ENCODE measurements around the gene GRIN1.

GRIN1 gene

DNA sequence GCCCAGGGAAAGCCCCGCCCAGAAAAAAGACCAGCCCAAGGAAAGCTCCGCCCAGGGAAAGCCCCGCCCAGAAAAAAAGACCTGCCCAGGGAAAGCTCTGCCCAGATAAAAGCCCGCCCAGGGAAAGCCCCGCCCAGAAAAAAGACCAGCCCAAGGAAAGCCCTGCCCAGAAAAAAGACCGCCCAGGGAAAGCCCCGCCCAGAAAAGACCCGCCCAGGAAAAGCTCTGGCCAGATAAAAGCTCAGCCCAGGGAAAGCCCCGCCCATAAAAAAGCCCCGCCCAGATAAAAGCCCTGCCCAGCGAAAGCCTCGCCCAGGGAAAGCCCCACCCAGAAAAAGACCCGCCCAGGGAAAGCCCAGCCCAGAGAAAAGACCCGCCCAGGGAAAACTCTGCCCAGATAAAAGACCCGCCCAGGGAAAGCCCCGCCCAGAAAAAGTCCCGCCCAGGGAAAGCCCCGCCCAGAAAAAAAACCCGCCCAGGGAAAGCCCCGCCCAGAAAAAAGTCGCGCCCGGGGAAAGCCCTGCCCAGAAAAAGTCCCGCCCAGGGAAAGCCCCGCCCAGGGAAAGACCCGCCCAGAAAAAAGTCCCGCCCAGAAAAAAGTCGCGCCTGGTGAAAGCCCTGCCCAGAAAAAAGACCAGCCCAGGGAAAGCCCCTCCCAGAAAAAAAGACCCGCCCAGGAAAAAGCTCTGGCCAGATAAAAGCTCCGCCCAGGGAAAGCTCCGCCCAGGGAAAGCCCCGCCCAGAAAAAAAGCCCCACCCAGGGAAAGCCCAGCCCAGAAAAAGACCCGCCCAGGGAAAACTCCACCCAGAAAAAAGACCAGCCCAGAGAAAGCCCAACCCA is 11.9 kb downstream of the GRIN1 start:
- no peaks in the 10 kb centered on the region for H3K36me3 ChIP-seq (ENCODE audit: insufficient read depth)
- no peak overlapping the region for H2AFZ ChIP-seq (ENCODE audit: low read depth)
- no peak overlapping the region for H3K27ac ChIP-seq
- no peaks in the 10 kb centered on the region for H4K20me1 ChIP-seq (ENCODE audit: insufficient read depth)
- H3K9ac ChIP-seq: no peak overlapping the region
- peaks cover 4% of the 10 kb centered on the region; the same call in 1 of the 2 replicates for H3K27me3 ChIP-seq (ENCODE audit: insufficient read depth, low read depth)
- H3K79me2 ChIP-seq (ENCODE audit: insufficient read depth, low read depth): no peaks in the 10 kb centered on the region
- TF ChIP-seq, protein P1, sequence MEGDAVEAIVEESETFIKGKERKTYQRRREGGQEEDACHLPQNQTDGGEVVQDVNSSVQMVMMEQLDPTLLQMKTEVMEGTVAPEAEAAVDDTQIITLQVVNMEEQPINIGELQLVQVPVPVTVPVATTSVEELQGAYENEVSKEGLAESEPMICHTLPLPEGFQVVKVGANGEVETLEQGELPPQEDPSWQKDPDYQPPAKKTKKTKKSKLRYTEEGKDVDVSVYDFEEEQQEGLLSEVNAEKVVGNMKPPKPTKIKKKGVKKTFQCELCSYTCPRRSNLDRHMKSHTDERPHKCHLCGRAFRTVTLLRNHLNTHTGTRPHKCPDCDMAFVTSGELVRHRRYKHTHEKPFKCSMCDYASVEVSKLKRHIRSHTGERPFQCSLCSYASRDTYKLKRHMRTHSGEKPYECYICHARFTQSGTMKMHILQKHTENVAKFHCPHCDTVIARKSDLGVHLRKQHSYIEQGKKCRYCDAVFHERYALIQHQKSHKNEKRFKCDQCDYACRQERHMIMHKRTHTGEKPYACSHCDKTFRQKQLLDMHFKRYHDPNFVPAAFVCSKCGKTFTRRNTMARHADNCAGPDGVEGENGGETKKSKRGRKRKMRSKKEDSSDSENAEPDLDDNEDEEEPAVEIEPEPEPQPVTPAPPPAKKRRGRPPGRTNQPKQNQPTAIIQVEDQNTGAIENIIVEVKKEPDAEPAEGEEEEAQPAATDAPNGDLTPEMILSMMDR (conservative IDR thresholded peaks at IDR 0.05; ENCODE audit: low read depth, low read length): no peak
- H3K4me2 ChIP-seq: no peak overlapping the region
- H3K4me1 ChIP-seq (ENCODE audit: low read depth, poor library complexity, severe bottlenecking): peaks cover 14% of the 10 kb centered on the region
- no peak overlapping the region for H3K4me3 ChIP-seq (IDR thresholded peaks at IDR 0.05; ENCODE audit: insufficient read depth, low read depth, low read length)

GRCh38 chr9:137152844-137153405 is 14.0 kb downstream of the GRIN1 start:
- Histone ChIP-seq H3K4me3 (IDR thresholded peaks at IDR 0.05; ENCODE audit: insufficient read depth, low read depth, low read length) (no peak overlapping the region), H3K4me2 (no peak overlapping the region), H3K9ac (no peak overlapping the region), H4K20me1 (ENCODE audit: insufficient read depth) (no peaks in the 10 kb centered on the region), H3K27me3 (ENCODE audit: insufficient read depth, low read depth) (no peaks in the 10 kb centered on the region), H3K4me1 (ENCODE audit: low read depth, poor library complexity, severe bottlenecking) (peaks cover 26% of the 10 kb centered on the region), H3K79me2 (ENCODE audit: insufficient read depth, low read depth) (no peaks in the 10 kb centered on the region), H2AFZ (ENCODE audit: low read depth) (no peak overlapping the region), H3K36me3 (ENCODE audit: insufficient read depth) (no peaks in the 10 kb centered on the region), H3K27ac (no peak overlapping the region)
- TF ChIP-seq, protein P1 (conservative IDR thresholded peaks at IDR 0.05; ENCODE audit: low read depth, low read length): no peak

DNA sequence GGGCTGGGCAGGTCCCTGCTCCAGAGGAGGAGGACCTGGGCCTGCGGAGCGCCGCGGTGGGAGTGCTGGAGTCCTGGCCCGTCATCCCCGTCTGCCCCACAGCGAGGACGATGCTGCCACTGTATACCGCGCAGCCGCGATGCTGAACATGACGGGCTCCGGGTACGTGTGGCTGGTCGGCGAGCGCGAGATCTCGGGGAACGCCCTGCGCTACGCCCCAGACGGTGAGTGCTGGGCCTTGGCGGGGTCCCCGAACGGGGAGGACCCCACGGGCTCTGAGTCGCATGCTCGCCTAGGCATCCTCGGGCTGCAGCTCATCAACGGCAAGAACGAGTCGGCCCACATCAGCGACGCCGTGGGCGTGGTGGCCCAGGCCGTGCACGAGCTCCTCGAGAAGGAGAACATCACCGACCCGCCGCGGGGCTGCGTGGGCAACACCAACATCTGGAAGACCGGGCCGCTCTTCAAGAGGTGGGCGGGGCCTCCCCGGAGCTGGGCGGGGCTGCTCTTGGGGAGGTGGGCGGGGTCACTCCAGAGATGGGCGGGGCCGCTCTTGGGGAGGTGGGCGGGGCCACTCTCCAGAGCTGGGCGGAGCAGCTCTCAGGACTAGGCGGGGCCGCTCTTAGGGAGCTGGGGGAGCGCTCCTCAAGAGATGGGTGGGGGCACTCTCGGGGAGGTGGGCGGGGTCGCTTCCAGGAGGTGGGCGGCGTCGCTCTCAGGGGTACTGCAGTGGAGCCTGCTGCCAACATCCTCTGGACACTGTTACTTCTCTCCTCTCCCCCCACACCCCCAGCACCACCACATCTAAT is 17.8 kb downstream of the GRIN1 start:
- TF ChIP-seq, protein P1 (conservative IDR thresholded peaks at IDR 0.05; ENCODE audit: low read depth, low read length): no peak
- H3K27me3 ChIP-seq (ENCODE audit: insufficient read depth, low read depth): no peaks in the 10 kb centered on the region
- peaks cover 42% of the 10 kb centered on the region for H3K4me1 ChIP-seq (ENCODE audit: low read depth, poor library complexity, severe bottlenecking)
- no peak overlapping the region for H3K27ac ChIP-seq
- H4K20me1 ChIP-seq (ENCODE audit: insufficient read depth): no peaks in the 10 kb centered on the region
- H2AFZ ChIP-seq (ENCODE audit: low read depth): no peak overlapping the region
- peak overlapping the region; percentile 63; the same call in 1 of the 2 replicates for H3K4me2 ChIP-seq
- H3K4me3 ChIP-seq (IDR thresholded peaks at IDR 0.05; ENCODE audit: insufficient read depth, low read depth, low read length): no peak overlapping the region
- H3K36me3 ChIP-seq (ENCODE audit: insufficient read depth): no peaks in the 10 kb centered on the region
- no peaks in the 10 kb centered on the region for H3K79me2 ChIP-seq (ENCODE audit: insufficient read depth, low read depth)
- no peak overlapping the region for H3K9ac ChIP-seq

DNA sequence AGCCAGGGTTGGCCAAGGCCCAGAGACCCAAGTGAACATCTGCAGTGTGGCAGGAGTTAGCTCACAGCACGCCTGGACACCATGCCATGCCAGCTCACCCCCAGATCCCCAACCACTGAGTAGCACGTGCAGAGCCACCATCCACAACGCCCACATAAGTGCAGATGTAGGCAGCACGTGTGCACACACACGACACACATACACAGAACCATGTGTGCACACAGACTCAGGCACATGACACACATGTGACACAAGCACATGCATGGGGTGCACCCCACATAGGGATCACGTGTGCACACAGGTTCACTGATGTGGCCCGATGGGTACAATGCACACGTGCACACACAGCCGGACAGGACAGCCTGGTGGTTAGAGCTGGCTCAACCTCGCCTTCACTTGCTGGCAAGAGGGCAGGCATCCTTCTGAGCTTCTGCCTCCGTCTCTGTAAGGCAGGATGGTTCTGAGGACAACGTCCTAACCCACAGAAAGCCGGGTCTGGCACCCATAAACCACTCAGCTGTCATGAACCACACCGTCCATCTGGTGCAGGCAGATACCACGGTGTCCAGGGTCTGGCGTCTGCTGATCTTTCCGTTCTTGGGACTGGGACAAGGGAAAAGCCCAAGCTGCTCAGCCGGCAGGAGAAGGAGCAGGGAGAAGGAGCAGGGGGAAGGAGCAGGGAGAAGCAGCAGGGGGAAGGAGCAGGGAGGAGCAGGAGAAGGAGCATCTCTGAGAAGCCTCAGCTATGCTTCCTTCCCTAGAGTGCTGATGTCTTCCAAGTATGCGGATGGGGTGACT is 18.9 kb downstream of the GRIN1 start:
- Histone ChIP-seq H2AFZ (ENCODE audit: low read depth) (peak overlapping the region; percentile 26; the same call in 1 of the 2 replicates), H3K4me1 (ENCODE audit: low read depth, poor library complexity, severe bottlenecking) (peaks cover 40% of the 10 kb centered on the region), H3K27me3 (ENCODE audit: insufficient read depth, low read depth) (peaks cover 6% of the 10 kb centered on the region; the same call in 1 of the 2 replicates), H3K9ac (no peak overlapping the region), H3K4me3 (IDR thresholded peaks at IDR 0.05; ENCODE audit: insufficient read depth, low read depth, low read length) (no peak overlapping the region), H4K20me1 (ENCODE audit: insufficient read depth) (no peaks in the 10 kb centered on the region), H3K79me2 (ENCODE audit: insufficient read depth, low read depth) (no peaks in the 10 kb centered on the region), H3K27ac (no peak overlapping the region), H3K4me2 (peak overlapping the region; percentile 63; the same call in 1 of the 2 replicates), H3K36me3 (ENCODE audit: insufficient read depth) (no peaks in the 10 kb centered on the region)
- TF ChIP-seq, protein P1 (conservative IDR thresholded peaks at IDR 0.05; ENCODE audit: low read depth, low read length): no peak
